ENCODE data around the gene TSPAN31.

TSPAN31 gene

DNA sequence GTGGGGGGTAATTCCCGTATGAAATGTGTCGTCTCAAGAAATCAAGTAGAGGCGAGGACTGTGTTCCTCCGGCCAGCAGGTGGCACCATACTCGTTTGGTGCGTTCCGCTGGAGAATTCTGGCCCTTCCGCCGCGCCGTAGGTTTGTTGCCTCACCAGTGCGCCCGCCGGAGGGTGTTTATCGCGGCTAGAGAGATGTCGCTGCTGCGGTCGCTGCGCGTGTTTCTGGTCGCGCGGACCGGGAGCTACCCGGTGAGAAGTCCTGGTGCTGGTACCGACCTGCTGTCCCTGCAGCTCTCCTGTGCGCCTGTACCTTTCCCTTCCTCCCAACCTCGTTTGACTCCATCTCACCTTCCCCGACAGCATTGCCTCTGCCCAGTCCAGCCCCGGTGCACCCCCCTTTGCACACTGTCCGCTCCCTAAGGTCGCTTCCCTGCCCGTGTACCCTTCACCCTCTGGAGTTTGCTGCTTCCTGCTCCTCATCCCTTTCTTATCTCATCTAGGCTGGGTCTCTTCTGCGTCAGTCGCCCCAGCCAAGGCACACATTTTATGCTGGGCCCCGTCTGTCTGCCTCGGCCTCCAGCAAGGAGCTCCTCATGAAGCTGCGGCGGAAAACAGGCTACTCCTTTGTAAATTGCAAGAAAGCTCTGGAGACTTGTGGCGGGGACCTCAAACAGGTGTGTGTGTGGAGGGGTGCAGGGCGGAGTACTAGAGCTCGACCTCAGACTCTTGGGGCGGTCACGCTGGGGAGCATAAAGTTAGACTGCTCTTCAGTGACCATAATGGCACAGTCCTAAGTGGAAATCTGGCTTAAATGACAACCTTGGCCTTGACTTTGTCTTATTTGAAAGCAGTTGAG, 38.0 kb downstream of the TSPAN31 start, which contains the start of gene TSFM:
Gene TSFM, plus strand, starts transcription at position 180 of the 858 bp plus-strand sequence. Its CDS starts 15 bp downstream, at position 195.
- POLR2A ChIA-PET: interaction anchor here (1.0 to 1.7 kb wide), 5 partner anchors 11 to 38 kb away, joined by 3 to 14 read pairs (median 5); partner anchors contain the start of genes CDK4, EEF1AKMT3, METTL1 and TSPAN31
- H3K27ac ChIP-seq (ENCODE audit: extremely low read depth, low read depth, low read length): peak within 1 kb of the TSS; percentile 11; the same call in 1 of the 2 replicates
- no peaks in the 10 kb centered on the region for H3K4me1 ChIP-seq (ENCODE audit: control insufficient read depth, insufficient read depth, low read length)
- H3K9me3 ChIP-seq (ENCODE audit: control insufficient read depth, insufficient read depth, low read depth, low read length): no peaks in the 10 kb centered on the region
- peaks cover 38 to 49% of the 10 kb centered on the region in 2 experiments for H3K36me3 ChIP-seq (ENCODE audit: control insufficient read depth in 2 of 2, insufficient read depth in 1 of 2, low read length in 2 of 2)
- CTCF ChIA-PET: interaction anchor here (0.6 to 2.8 kb wide), 21 partner anchors 9 to 111 kb away, joined by 3 to 19 read pairs (median 4); partner anchors contain the start of genes AVIL, CTDSP2, CYP27B1 and EEF1AKMT3
- H3K4me3 ChIP-seq (ENCODE audit: low read depth, low read length): peak within 1 kb of the TSS; percentile 58
- TF ChIP-seq, protein P1, sequence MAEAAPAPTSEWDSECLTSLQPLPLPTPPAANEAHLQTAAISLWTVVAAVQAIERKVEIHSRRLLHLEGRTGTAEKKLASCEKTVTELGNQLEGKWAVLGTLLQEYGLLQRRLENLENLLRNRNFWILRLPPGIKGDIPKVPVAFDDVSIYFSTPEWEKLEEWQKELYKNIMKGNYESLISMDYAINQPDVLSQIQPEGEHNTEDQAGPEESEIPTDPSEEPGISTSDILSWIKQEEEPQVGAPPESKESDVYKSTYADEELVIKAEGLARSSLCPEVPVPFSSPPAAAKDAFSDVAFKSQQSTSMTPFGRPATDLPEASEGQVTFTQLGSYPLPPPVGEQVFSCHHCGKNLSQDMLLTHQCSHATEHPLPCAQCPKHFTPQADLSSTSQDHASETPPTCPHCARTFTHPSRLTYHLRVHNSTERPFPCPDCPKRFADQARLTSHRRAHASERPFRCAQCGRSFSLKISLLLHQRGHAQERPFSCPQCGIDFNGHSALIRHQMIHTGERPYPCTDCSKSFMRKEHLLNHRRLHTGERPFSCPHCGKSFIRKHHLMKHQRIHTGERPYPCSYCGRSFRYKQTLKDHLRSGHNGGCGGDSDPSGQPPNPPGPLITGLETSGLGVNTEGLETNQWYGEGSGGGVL (tag by site-specific recombination; IDR thresholded peaks at IDR 0.05): peak; percentile 48
- TF ChIP-seq ZNF366 (tag by site-specific recombination; conservative IDR thresholded peaks at IDR 0.05): peak; percentile 69
- TF ChIP-seq ZNF792 (tag by site-specific recombination; IDR thresholded peaks at IDR 0.05): peak; percentile 85; the same call in 1 of the 2 replicates
- peak; percentile 67; the same call in 1 of the 2 replicates for TF ChIP-seq ZBTB20 (tag by site-specific recombination; IDR thresholded peaks at IDR 0.05)
- TF ChIP-seq, protein P2, sequence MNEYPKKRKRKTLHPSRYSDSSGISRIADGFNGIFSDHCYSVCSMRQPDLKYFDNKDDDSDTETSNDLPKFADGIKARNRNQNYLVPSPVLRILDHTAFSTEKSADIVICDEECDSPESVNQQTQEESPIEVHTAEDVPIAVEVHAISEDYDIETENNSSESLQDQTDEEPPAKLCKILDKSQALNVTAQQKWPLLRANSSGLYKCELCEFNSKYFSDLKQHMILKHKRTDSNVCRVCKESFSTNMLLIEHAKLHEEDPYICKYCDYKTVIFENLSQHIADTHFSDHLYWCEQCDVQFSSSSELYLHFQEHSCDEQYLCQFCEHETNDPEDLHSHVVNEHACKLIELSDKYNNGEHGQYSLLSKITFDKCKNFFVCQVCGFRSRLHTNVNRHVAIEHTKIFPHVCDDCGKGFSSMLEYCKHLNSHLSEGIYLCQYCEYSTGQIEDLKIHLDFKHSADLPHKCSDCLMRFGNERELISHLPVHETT (tag by site-specific recombination; IDR thresholded peaks at IDR 0.05): peak; percentile 97
- TF ChIP-seq, protein P3, sequence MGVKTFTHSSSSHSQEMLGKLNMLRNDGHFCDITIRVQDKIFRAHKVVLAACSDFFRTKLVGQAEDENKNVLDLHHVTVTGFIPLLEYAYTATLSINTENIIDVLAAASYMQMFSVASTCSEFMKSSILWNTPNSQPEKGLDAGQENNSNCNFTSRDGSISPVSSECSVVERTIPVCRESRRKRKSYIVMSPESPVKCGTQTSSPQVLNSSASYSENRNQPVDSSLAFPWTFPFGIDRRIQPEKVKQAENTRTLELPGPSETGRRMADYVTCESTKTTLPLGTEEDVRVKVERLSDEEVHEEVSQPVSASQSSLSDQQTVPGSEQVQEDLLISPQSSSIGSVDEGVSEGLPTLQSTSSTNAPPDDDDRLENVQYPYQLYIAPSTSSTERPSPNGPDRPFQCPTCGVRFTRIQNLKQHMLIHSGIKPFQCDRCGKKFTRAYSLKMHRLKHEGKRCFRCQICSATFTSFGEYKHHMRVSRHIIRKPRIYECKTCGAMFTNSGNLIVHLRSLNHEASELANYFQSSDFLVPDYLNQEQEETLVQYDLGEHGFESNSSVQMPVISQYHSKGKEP (tag by site-specific recombination; IDR thresholded peaks at IDR 0.05): peak; percentile 76; the same call in 1 of the 2 replicates
- TF ChIP-seq ZNF169 (tag by site-specific recombination; IDR thresholded peaks at IDR 0.05): no peak
- no peak for TF ChIP-seq ZFHX2 (tag by site-specific recombination; conservative IDR thresholded peaks at IDR 0.05)
- peak; percentile 39; the same call in 1 of the 2 replicates for TF ChIP-seq SCRT2 (tag by site-specific recombination; IDR thresholded peaks at IDR 0.05)
- no peak for TF ChIP-seq PRDM1 (tag by site-specific recombination; IDR thresholded peaks at IDR 0.05)
- peak; percentile 78 for TF ChIP-seq ZFP69B (tag by site-specific recombination; IDR thresholded peaks at IDR 0.05)
- TF ChIP-seq MEIS1 (CRISPR knock-in tag; IDR thresholded peaks at IDR 0.05; ENCODE audit: borderline replicate concordance): no peak
- no peak for TF ChIP-seq SALL2 (tag by site-specific recombination; IDR thresholded peaks at IDR 0.05; ENCODE audit: borderline replicate concordance)
- TF ChIP-seq KLF8 (tag by site-specific recombination; IDR thresholded peaks at IDR 0.05): peak; percentile 89
- peak; percentile 88 for TF ChIP-seq KLF16 (tag by site-specific recombination; IDR thresholded peaks at IDR 0.05)
- TF ChIP-seq ZNF37A (tag by site-specific recombination; IDR thresholded peaks at IDR 0.05): no peak
- TF ChIP-seq, protein P4, sequence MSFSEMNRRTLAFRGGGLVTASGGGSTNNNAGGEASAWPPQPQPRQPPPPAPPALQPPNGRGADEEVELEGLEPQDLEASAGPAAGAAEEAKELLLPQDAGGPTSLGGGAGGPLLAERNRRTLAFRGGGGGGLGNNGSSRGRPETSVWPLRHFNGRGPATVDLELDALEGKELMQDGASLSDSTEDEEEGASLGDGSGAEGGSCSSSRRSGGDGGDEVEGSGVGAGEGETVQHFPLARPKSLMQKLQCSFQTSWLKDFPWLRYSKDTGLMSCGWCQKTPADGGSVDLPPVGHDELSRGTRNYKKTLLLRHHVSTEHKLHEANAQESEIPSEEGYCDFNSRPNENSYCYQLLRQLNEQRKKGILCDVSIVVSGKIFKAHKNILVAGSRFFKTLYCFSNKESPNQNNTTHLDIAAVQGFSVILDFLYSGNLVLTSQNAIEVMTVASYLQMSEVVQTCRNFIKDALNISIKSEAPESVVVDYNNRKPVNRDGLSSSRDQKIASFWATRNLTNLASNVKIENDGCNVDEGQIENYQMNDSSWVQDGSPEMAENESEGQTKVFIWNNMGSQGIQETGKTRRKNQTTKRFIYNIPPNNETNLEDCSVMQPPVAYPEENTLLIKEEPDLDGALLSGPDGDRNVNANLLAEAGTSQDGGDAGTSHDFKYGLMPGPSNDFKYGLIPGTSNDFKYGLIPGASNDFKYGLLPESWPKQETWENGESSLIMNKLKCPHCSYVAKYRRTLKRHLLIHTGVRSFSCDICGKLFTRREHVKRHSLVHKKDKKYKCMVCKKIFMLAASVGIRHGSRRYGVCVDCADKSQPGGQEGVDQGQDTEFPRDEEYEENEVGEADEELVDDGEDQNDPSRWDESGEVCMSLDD (tag by site-specific recombination; IDR thresholded peaks at IDR 0.05): peak; percentile 74; the same call in 1 of the 2 replicates
- TF ChIP-seq GLI2 (tag by site-specific recombination; IDR thresholded peaks at IDR 0.05; ENCODE audit: borderline replicate concordance, low read depth): no peak; the same call in 1 of the 2 replicates
- TF ChIP-seq ZNF521 (tag by site-specific recombination; IDR thresholded peaks at IDR 0.05): no peak
- no peak for TF ChIP-seq ZNF621 (tag by site-specific recombination; IDR thresholded peaks at IDR 0.05)
- no peak for TF ChIP-seq ZNF404 (tag by site-specific recombination; IDR thresholded peaks at IDR 0.05)
- TF ChIP-seq ZNF837 (tag by site-specific recombination; IDR thresholded peaks at IDR 0.05): peak; percentile 48; the same call in 1 of the 2 replicates
- 0 out of 2 replicates have a peak, but pooled peaks have one; percentile 30 for TF ChIP-seq ZNF473 (tag by site-specific recombination; IDR thresholded peaks at IDR 0.05)
- TF ChIP-seq ZNF114 (tag by site-specific recombination; IDR thresholded peaks at IDR 0.05): no peak
- TF ChIP-seq, protein P5, sequence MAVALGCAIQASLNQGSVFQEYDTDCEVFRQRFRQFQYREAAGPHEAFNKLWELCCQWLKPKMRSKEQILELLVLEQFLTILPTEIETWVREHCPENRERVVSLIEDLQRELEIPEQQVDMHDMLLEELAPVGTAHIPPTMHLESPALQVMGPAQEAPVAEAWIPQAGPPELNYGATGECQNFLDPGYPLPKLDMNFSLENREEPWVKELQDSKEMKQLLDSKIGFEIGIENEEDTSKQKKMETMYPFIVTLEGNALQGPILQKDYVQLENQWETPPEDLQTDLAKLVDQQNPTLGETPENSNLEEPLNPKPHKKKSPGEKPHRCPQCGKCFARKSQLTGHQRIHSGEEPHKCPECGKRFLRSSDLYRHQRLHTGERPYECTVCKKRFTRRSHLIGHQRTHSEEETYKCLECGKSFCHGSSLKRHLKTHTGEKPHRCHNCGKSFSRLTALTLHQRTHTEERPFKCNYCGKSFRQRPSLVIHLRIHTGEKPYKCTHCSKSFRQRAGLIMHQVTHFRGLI (tag by site-specific recombination; IDR thresholded peaks at IDR 0.05): peak; percentile 67
- TF ChIP-seq, protein P6, sequence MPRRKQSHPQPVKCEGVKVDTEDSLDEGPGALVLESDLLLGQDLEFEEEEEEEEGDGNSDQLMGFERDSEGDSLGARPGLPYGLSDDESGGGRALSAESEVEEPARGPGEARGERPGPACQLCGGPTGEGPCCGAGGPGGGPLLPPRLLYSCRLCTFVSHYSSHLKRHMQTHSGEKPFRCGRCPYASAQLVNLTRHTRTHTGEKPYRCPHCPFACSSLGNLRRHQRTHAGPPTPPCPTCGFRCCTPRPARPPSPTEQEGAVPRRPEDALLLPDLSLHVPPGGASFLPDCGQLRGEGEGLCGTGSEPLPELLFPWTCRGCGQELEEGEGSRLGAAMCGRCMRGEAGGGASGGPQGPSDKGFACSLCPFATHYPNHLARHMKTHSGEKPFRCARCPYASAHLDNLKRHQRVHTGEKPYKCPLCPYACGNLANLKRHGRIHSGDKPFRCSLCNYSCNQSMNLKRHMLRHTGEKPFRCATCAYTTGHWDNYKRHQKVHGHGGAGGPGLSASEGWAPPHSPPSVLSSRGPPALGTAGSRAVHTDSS (tag by site-specific recombination; IDR thresholded peaks at IDR 0.05): 0 out of 2 replicates have a peak, but pooled peaks have one; percentile 13
